Activated B cell treated with CpG ODN at 0.5 μM for 24 hours (primary cell): ENCODE measurements around the gene ANKRD11. TPM values are rescaled to one million over a fixed set of nuclear protein-coding genes. Genes with fewer than 3 reads are reported as not detected.

Experiments used
- ATAC-seq: fragments of 200-7000 bp; cut with Tn5 transposase; one replicate; pipeline ENCODE4 v1.10.0; 2021; ENCODE audit warnings: low read depth, mild to moderate bottlenecking, moderate library complexity
- CTCF ChIA-PET: fragments of 350-600 bp; sonication (Branson Sonifier 250); formaldehyde crosslinking; loops from one replicate; lab custom pipeline; 2021; ENCODE audit warnings: antibody characterized with exemption; lab: Charles Lee
- POLR2A ChIA-PET: fragments of 350-600 bp; sonication (Branson Sonifier 250); formaldehyde crosslinking; loops from one replicate; lab custom pipeline; 2021; ENCODE audit warnings: antibody characterized with exemption; lab: Charles Lee
- DNase-seq: peaks from one replicate; pipeline ENCODE4 v3.0.0; 2022
- H3K27ac Mint-ChIP-seq: one replicate; pipeline ENCODE4 v1.8.0; 2020; ENCODE audit warnings: mixed read lengths
- H3K27me3 Mint-ChIP-seq: one replicate; pipeline ENCODE4 v1.8.0; 2021; ENCODE audit warnings: mixed read lengths
- H3K36me3 Mint-ChIP-seq: one replicate; pipeline ENCODE4 v1.8.0; 2021; ENCODE audit warnings: low read depth, mixed read lengths
- H3K4me1 Mint-ChIP-seq: one replicate; pipeline ENCODE4 v1.8.0; 2021; ENCODE audit warnings: mixed read lengths
- H3K4me3 Mint-ChIP-seq: one replicate; pipeline ENCODE4 v1.8.0; 2020; ENCODE audit warnings: mild to moderate bottlenecking, mixed read lengths
- H3K9me3 Mint-ChIP-seq: one replicate; pipeline ENCODE4 v1.8.0; 2020; ENCODE audit warnings: mixed read lengths
- intact Hi-C: fragments of 100-400 bp; cut with micrococcal nuclease; formaldehyde crosslinking; loops from one replicate; pipeline ENCODE4 v1.15.1; 2024
- total RNA-seq: library from RNA; stranded (reverse); gene quantifications from 2 replicates; pipeline ENCODE4 v1.2.3, GENCODE V29; 2022
- TF ChIP-seq, protein P1 (sequence below): fragments of 200-600 bp; IDR thresholded peaks from one replicate; pipeline ENCODE4 v1.8.0; 2022; ENCODE audit warnings: antibody characterized with exemption, mild to moderate bottlenecking

The ANKRD11 gene
- total RNA-seq, 1 donor from 2014 or later, result 243 TPM

DNA sequence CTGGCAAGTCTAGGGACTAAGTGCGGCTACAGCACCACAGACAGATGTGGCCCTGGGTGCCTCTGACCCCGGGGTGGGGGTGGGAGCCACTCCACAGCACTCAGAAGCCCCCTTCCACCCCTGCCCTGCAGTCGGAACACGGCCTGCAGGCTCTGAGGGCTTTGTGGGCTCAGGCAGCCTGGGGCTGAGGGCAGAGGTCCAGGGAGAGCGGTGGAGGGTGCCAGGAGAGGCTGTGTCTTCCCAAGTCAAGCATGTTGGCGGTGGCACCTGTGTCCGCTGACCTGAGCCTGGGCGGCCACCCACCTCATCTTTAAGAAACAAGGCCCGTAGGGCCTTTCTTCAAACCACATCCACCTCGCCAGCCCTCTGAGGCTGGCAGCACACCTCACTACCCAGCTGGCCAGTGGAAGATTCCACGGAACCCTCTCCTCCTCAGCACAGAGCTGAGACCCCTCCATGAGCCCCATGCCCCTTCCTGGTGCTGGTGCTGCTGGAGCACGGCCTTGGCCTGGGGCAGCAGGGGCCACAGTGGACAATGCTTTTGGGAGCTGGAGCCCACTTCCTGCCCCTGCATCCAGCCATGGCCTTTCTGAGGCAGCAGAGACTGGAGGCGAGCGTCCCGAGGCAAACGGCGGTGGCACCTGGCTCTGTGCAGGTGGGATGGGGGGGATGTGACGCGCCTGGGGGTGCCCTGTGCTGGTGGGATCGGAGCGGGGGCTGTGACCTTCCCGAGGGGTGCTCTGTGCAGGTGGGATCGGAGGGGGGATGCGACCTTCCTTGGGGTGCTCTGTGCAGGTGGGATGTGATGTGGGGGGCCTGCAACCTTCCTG lies 195.1 kb downstream of the ANKRD11 start:
- TF ChIP-seq, protein P1, sequence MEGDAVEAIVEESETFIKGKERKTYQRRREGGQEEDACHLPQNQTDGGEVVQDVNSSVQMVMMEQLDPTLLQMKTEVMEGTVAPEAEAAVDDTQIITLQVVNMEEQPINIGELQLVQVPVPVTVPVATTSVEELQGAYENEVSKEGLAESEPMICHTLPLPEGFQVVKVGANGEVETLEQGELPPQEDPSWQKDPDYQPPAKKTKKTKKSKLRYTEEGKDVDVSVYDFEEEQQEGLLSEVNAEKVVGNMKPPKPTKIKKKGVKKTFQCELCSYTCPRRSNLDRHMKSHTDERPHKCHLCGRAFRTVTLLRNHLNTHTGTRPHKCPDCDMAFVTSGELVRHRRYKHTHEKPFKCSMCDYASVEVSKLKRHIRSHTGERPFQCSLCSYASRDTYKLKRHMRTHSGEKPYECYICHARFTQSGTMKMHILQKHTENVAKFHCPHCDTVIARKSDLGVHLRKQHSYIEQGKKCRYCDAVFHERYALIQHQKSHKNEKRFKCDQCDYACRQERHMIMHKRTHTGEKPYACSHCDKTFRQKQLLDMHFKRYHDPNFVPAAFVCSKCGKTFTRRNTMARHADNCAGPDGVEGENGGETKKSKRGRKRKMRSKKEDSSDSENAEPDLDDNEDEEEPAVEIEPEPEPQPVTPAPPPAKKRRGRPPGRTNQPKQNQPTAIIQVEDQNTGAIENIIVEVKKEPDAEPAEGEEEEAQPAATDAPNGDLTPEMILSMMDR, result no peak
- no peak overlapping the region for H3K27ac Mint-ChIP-seq
- peaks cover 44% of the 10 kb centered on the region for H3K36me3 Mint-ChIP-seq
- peaks cover 4% of the 10 kb centered on the region for H3K4me1 Mint-ChIP-seq
- no peak overlapping the region for H3K4me3 Mint-ChIP-seq
- ATAC-seq (no peak), DNase-seq (no peak)
- no peaks in the 10 kb centered on the region for H3K9me3 Mint-ChIP-seq
- POLR2A ChIA-PET, result no interaction called here
- H3K27me3 Mint-ChIP-seq, result no peaks in the 10 kb centered on the region
- CTCF ChIA-PET, result no interaction called here
- intact Hi-C loops, result no loop called here

DNA sequence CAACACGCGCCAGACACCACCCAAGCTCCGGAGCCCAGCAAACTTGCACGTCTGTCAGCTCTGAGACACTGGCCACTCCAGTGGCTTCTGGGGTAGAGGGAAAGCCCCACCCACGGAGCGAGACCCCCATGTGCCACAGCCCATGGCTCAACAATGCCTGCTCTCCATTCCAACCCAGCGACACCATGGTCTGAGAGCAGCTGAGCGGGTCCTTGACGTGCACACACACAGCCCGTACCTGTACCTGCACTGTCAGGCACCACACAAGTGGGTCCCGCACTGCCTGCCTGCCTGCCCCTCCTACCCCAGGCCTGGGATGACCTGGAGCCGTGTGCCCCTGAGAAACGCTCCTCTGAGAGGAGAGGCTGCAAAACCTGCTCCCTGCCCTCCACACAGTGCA lies 195.9 kb downstream of the ANKRD11 start:
- POLR2A ChIA-PET, result no interaction called here
- H3K27ac Mint-ChIP-seq, result no peak overlapping the region
- no peak for ATAC-seq
- no peaks in the 10 kb centered on the region for H3K9me3 Mint-ChIP-seq
- intact Hi-C loops, result no loop called here
- DNase-seq, result no peak
- peaks cover 46% of the 10 kb centered on the region for H3K36me3 Mint-ChIP-seq
- CTCF ChIA-PET, result no interaction called here
- H3K4me3 Mint-ChIP-seq, result no peak overlapping the region
- no peaks in the 10 kb centered on the region for H3K27me3 Mint-ChIP-seq
- TF ChIP-seq, protein P1, result no peak
- peaks cover 6% of the 10 kb centered on the region for H3K4me1 Mint-ChIP-seq

DNA sequence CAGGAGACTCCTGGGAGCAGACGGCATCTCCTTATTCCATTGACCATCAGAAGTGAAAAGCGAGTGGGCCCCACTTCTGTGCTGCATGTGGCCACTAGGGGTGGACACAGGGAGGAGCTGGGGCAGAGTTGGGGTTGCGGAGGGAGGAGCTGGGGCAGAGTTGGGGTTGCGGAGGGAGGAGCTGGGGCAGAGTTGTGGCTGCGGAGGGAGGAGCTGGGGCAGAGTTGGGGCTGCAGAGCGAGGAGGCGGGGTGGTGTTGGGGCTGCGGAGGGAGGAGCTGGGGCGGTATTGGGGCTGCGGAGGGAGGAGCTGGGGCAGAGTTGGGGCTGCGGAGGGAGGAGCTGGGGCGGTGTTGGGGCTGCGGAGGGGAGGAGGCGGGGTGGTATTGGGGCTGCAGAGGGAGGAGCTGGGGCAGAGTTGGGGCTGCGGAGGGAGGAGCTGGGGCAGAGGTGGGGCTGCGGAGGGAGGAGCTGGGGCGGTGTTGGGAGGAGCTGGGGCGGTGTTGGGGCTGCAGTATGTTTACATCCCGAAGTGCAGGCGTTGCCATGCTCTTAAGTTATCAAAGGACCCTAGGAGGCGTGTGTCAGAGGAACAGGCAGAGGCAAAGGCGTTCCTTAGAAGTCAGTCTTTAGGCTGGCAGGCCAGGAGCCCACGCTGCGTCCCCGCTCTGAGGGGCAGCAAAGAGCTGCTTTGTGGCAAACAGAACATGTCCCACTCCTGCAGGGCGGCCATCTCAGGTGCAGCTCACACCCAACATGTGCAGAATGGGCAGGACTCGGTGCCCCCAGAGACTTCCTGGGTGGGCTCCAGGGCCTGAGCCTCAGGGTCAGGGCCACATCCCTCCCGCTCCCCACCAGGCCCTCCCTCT lies 196.9 kb downstream of the ANKRD11 start:
- ATAC-seq (no peak), DNase-seq (no peak)
- H3K4me1 Mint-ChIP-seq, result peaks cover 7% of the 10 kb centered on the region
- H3K36me3 Mint-ChIP-seq, result peaks cover 45% of the 10 kb centered on the region
- intact Hi-C loops, result no loop called here
- no peak overlapping the region for H3K4me3 Mint-ChIP-seq
- POLR2A ChIA-PET, result interaction anchor here (1.2 kb wide), 1 partner anchor 53 kb away, joined by 3 read pairs; no protein-coding TSS in a partner anchor
- TF ChIP-seq, protein P1, result no peak
- H3K9me3 Mint-ChIP-seq, result no peaks in the 10 kb centered on the region
- CTCF ChIA-PET, result no interaction called here
- H3K27me3 Mint-ChIP-seq, result no peaks in the 10 kb centered on the region
- H3K27ac Mint-ChIP-seq, result no peak overlapping the region

DNA sequence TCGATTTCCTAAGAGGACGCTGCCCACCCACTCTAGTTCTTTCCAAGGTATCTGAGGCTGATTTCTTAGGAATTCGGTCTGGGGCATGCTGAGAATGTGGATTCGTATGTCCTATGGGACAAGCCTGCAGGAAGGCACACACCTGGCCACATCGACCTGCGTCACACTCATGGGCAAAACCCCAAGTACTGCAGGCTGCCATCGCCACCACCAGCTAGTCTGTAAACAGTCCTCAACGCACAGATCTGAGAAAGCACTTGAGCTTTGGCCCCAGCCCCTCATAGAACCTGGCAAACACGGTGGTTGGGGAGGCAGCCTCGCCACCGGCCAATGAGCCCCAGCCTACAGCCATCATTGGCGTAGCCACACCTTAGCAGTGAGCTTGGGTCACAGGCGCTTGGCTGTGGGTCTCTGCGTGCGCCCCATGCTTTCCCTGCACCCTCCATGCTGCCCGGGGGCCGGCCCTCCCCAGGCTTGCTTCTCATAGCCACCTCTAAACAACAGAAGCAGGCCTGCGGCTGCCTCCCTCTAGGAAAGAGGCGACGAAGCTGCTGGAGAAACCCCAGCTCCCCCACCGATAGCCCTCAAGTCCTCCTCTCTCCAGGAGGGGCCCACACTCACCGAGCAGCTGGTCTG lies 197.8 kb downstream of the ANKRD11 start:
- H3K9me3 Mint-ChIP-seq, result no peaks in the 10 kb centered on the region
- POLR2A ChIA-PET, result interaction anchor here (0.6 to 1.2 kb wide), 2 partner anchors 52 to 193 kb away, joined by 3 to 6 read pairs; no protein-coding TSS in a partner anchor
- no peak overlapping the region for H3K27ac Mint-ChIP-seq
- ATAC-seq (no peak), DNase-seq (no peak)
- CTCF ChIA-PET, result no interaction called here
- H3K27me3 Mint-ChIP-seq, result no peaks in the 10 kb centered on the region
- TF ChIP-seq, protein P1, result no peak
- peaks cover 7% of the 10 kb centered on the region for H3K4me1 Mint-ChIP-seq
- H3K4me3 Mint-ChIP-seq, result no peak overlapping the region
- intact Hi-C loops, result no loop called here
- H3K36me3 Mint-ChIP-seq, result peaks cover 48% of the 10 kb centered on the region
